ENCODE data around the gene VSNL1.

DNA sequence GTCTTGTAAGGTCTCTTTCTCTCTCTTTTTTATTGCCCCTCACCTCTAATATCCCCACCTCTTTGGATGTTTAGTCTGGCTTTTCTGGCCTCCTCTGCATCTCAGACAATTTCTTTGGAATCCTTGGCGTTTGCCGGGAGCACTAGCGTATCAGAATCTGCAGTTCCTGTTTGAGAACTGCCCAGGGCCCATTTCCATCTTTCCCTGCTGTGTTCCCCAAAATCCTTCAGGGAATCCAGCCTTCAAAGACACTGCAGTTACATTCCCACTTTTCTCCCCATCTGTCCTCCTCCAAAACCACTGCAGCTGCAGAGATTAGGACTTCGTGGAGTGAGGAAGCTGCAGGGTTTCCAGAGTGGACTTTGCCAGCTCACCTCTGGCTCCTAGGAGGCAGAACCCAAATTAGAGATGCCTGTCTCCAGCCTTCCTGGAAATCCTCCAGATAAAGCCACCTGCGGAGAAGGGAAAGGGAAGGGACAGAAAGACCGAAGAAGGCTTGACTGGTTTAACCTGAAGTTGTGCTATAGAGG is 2.7 kb downstream of the VSNL1 start:
- TF ChIP-seq, protein P1, sequence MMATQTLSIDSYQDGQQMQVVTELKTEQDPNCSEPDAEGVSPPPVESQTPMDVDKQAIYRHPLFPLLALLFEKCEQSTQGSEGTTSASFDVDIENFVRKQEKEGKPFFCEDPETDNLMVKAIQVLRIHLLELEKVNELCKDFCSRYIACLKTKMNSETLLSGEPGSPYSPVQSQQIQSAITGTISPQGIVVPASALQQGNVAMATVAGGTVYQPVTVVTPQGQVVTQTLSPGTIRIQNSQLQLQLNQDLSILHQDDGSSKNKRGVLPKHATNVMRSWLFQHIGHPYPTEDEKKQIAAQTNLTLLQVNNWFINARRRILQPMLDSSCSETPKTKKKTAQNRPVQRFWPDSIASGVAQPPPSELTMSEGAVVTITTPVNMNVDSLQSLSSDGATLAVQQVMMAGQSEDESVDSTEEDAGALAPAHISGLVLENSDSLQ (IDR thresholded peaks at IDR 0.05), result no peak
- TF ChIP-seq TARDBP (IDR thresholded peaks at IDR 0.05), result no peak
- no peak for TF ChIP-seq SP1 (IDR thresholded peaks at IDR 0.05)
